HEK293T (cell line): ENCODE measurements around the gene LOXL3.

Experiments used
- CTCF ChIA-PET: fragments of 350-600 bp; formaldehyde crosslinking; extraction: SDS; loops from one replicate; lab custom pipeline; 2021; ENCODE audit warnings: antibody characterized with exemption, inconsistent platforms; lab: Yijun Ruan, JAX
- POLR2A ChIA-PET: fragments of 350-600 bp; formaldehyde crosslinking; extraction: SDS; loops from one replicate; lab custom pipeline; 2020; ENCODE audit warnings: antibody characterized with exemption, inconsistent platforms; lab: Yijun Ruan, JAX
- DNase-seq: peaks from one replicate; pipeline ENCODE4 v3.0.0; 2012; ENCODE audit warnings: mixed read lengths; ENCODE audit errors: extremely low spot score
- ARNT ChIP-seq: fragments of 450-650 bp; IDR thresholded peaks from 2 replicates; pipeline ENCODE4 v1.6.1; 2017; ENCODE audit warnings: mild to moderate bottlenecking
- BHLHE40 ChIP-seq: fragments of 450-650 bp; IDR thresholded peaks from 2 replicates; pipeline ENCODE4 v1.6.1; 2016; ENCODE audit warnings: mild to moderate bottlenecking, moderate library complexity, borderline replicate concordance
- CTBP1 ChIP-seq: fragments of 450-650 bp; IDR thresholded peaks from 2 replicates; pipeline ENCODE4 v1.6.1; 2016; ENCODE audit warnings: borderline replicate concordance
- ELF4 ChIP-seq: fragments of 450-650 bp; IDR thresholded peaks from 2 replicates; pipeline ENCODE4 v1.6.1; 2017; ENCODE audit warnings: antibody characterized with exemption
- FOXA1 ChIP-seq: fragments of 450-650 bp; IDR thresholded peaks from 2 replicates; pipeline ENCODE4 v1.6.1; 2016; ENCODE audit warnings: mild to moderate bottlenecking
- FOXK2 ChIP-seq: fragments of 450-650 bp; IDR thresholded peaks from 2 replicates; pipeline ENCODE4 v1.6.1; 2016; ENCODE audit warnings: mild to moderate bottlenecking
- FOXM1 ChIP-seq: fragments of 450-650 bp; IDR thresholded peaks from 2 replicates; pipeline ENCODE4 v1.6.1; 2017; ENCODE audit warnings: mild to moderate bottlenecking, borderline replicate concordance
- HDGF ChIP-seq: fragments of 450-650 bp; IDR thresholded peaks from 2 replicates; pipeline ENCODE4 v1.6.1; 2017; ENCODE audit warnings: antibody characterized with exemption, borderline replicate concordance
- L3MBTL2 ChIP-seq: fragments of 450-650 bp; conservative IDR thresholded peaks from 2 replicates; pipeline ENCODE4 v1.6.1; 2016; ENCODE audit warnings: mild to moderate bottlenecking
- LEF1 ChIP-seq: fragments of 450-650 bp; IDR thresholded peaks from 2 replicates; pipeline ENCODE4 v1.6.1; 2017; ENCODE audit warnings: mild to moderate bottlenecking, borderline replicate concordance
- NFRKB ChIP-seq: fragments of 450-650 bp; IDR thresholded peaks from 2 replicates; pipeline ENCODE4 v1.6.1; 2016; ENCODE audit warnings: mild to moderate bottlenecking, moderate library complexity
- PKNOX1 ChIP-seq: fragments of 450-650 bp; IDR thresholded peaks from 2 replicates; pipeline ENCODE4 v1.6.1; 2016
- SP1 ChIP-seq: fragments of 450-650 bp; IDR thresholded peaks from 2 replicates; pipeline ENCODE4 v1.6.1; 2017
- SUZ12 ChIP-seq: fragments of 450-650 bp; IDR thresholded peaks from 2 replicates; pipeline ENCODE4 v1.6.1; 2016; ENCODE audit warnings: mild to moderate bottlenecking
- TARDBP ChIP-seq: fragments of 450-650 bp; IDR thresholded peaks from 2 replicates; pipeline ENCODE4 v1.6.1; 2016
- ZNF384 ChIP-seq: fragments of 450-650 bp; IDR thresholded peaks from 2 replicates; pipeline ENCODE4 v1.6.1; 2016

LOXL3 gene

DNA sequence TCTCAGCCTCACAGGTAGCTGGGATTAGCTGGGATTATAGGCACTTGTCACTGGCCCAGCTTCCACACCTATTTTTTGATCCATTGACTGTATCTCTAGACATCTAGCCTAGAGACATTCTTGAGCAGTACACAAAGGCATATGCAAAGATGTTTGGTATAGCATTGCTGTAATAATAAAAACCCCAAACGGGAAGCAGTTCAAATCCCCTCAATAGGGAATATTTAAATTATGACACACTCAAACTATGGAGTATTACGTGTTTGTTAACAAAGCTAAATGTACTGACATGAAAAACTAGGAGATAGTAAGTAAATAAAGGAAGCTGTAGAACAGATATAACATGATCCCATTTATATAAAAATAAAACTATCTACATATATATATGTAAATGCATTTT lies 28.4 kb upstream of the LOXL3 start:
- POLR2A ChIA-PET, result interaction anchor here (0.9 to 1.3 kb wide), 3 partner anchors 73 to 110 kb away, joined by 3 read pairs; partner anchors contain the start of genes CCDC142, MRPL53 and TTC31
- no peak for DNase-seq
- CTCF ChIA-PET, result no interaction called here
- TF ChIP-seq FOXK2, result no peak
- TF ChIP-seq ZNF384, result no peak
- TF ChIP-seq CTBP1, result no peak
- TF ChIP-seq NFRKB, result no peak
- TF ChIP-seq PKNOX1, result no peak
- no peak for TF ChIP-seq SP1
- no peak for TF ChIP-seq BHLHE40
- no peak for TF ChIP-seq L3MBTL2
- TF ChIP-seq TARDBP, result no peak
- TF ChIP-seq HDGF, result no peak

GRCh38 chr2:74581463-74581862 lies 27.7 kb upstream of the LOXL3 start:
- CTCF ChIA-PET, result no interaction called here

DNA sequence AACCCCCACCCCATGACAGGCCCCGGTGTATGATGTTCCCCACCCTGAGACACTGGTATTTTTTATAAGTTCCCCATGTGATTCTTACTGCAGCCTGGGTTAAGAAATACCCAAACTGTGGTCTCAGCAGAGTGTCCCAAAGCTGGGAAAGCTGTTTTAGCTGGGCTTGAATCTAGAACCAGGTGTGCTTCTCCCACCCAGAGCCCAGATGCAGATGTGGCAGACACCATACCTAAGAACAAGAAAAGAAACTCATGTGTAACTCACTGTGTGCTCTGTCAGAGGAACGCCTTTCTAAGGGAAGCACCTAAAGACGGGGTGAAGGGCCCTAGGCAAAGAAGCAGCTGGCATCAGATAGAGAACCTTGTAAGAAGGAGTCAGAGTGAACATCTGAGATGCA lies 24.7 kb upstream of the LOXL3 start:
- POLR2A ChIA-PET, result no interaction called here
- CTCF ChIA-PET, result no interaction called here
- no peak for DNase-seq
- TF ChIP-seq PKNOX1 (no peak), CTBP1 (no peak), ARNT (no peak), LEF1 (no peak)

More at GRCh38 chr2:74581463-74581862, 27.7 kb upstream of the LOXL3 start:
- no peak for TF ChIP-seq L3MBTL2
- TF ChIP-seq LEF1, result no peak
- TF ChIP-seq TARDBP, result no peak
- no peak for TF ChIP-seq ARNT
- no peak for TF ChIP-seq SUZ12
- TF ChIP-seq ZNF384, result no peak
- no peak for TF ChIP-seq BHLHE40
- TF ChIP-seq FOXM1, result no peak
- no peak for TF ChIP-seq HDGF
- TF ChIP-seq PKNOX1, result no peak
- no peak for TF ChIP-seq NFRKB
- no peak for TF ChIP-seq SP1
- TF ChIP-seq CTBP1, result no peak
- TF ChIP-seq FOXA1, result no peak
- no peak for TF ChIP-seq ELF4
- TF ChIP-seq FOXK2, result no peak
- no peak for DNase-seq
- POLR2A ChIA-PET, result interaction anchor here (0.9 to 1.3 kb wide), 2 partner anchors 99 to 109 kb away, joined by 3 read pairs; partner anchors contain the start of genes CCDC142, MRPL53 and TTC31

GRCh38 chr2:74577448-74577847 lies 23.7 kb upstream of the LOXL3 start:
- POLR2A ChIA-PET, result interaction anchor here (1.0 to 1.4 kb wide), 2 partner anchors 27 to 48 kb away, joined by 3 to 4 read pairs; partner anchors contain the start of genes AUP1 and HTRA2
- TF ChIP-seq CTBP1, result no peak
- TF ChIP-seq ZNF384, result no peak
- TF ChIP-seq PKNOX1, result no peak
- TF ChIP-seq ELF4, result no peak
- TF ChIP-seq ARNT, result no peak
- no peak for TF ChIP-seq L3MBTL2
- no peak for TF ChIP-seq BHLHE40
- no peak for TF ChIP-seq TARDBP
- TF ChIP-seq LEF1, result no peak
- no peak for TF ChIP-seq SP1
- no peak for TF ChIP-seq NFRKB
- TF ChIP-seq SUZ12, result no peak
- TF ChIP-seq FOXA1, result no peak
- TF ChIP-seq FOXK2, result no peak
- no peak for DNase-seq
- CTCF ChIA-PET, result interaction anchor here (1.2 to 1.8 kb wide), 2 partner anchors 10 to 44 kb away, joined by 3 to 4 read pairs; no protein-coding TSS in a partner anchor

DNA sequence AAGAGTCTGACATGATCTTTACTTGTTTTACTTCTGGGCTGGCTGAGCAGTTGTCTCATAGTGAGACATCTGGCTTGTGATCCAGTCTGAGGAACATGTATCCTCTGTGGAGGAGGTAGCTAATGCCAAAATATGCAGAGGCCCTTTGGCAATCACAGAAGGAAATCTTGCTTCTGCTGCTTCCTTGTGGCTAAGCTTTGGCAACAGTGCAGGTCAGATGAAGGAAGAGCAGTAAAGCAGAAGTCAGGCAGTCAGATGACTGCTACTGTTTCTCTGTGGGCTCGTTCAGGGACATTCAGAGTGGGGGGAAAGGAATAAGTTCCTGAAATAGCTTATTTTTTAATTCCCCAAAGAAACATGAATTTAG lies 23.1 kb upstream of the LOXL3 start:
- no peak for TF ChIP-seq ARNT
- no peak for TF ChIP-seq NFRKB
- no peak for TF ChIP-seq FOXM1
- TF ChIP-seq L3MBTL2, result no peak
- no peak for TF ChIP-seq CTBP1
- TF ChIP-seq LEF1, result no peak
- TF ChIP-seq SUZ12, result no peak
- TF ChIP-seq PKNOX1, result no peak
- no peak for TF ChIP-seq FOXK2
- TF ChIP-seq HDGF, result no peak
- ChIA-PET CTCF (interaction anchor here (0.6 to 1.8 kb wide), 3 partner anchors 11 to 308 kb away, joined by 3 to 4 read pairs (median 4); no protein-coding TSS in a partner anchor), POLR2A (interaction anchor here (1.0 to 1.4 kb wide), 2 partner anchors 26 to 47 kb away, joined by 3 to 4 read pairs; partner anchors contain the start of genes AUP1 and HTRA2)
- no peak for DNase-seq
